SK-N-SH treated with all-trans-retinoic acid at 6 μM for 48 hours (cell line): ENCODE results near the gene KNDC1.

Experiments used
- ATAC-seq: fragments of 200-7000 bp; cut with Tn5 transposase; 3 replicates; pipeline ENCODE4 v1.9.1; 2020; ENCODE audit warnings: mild to moderate bottlenecking, moderate library complexity
- ARNTL ChIP-seq: fragments of 450-650 bp; formaldehyde crosslinking; IDR thresholded peaks from 2 replicates; pipeline ENCODE4 v1.5.0; 2020; ENCODE audit warnings: low read depth, mild to moderate bottlenecking, moderate library complexity, borderline replicate concordance
- BACH2 ChIP-seq: fragments of 250-450 bp; sonication (Bioruptor Pico); IDR thresholded peaks from 2 replicates; pipeline ENCODE4 v1.9.0; 2021; ENCODE audit warnings: mild to moderate bottlenecking, borderline replicate concordance
- CREB5 ChIP-seq: fragments of 250-450 bp; sonication (Bioruptor Pico); IDR thresholded peaks from 2 replicates; pipeline ENCODE4 v1.5.1; 2020; ENCODE audit warnings: low read depth, mild to moderate bottlenecking, moderate library complexity
- CSDC2 ChIP-seq: fragments of 250-450 bp; sonication (Bioruptor Pico); IDR thresholded peaks from 2 replicates; pipeline ENCODE4 v1.5.0; 2020; ENCODE audit warnings: mild to moderate bottlenecking, moderate library complexity
- CSRNP3 ChIP-seq: fragments of 250-450 bp; sonication (Bioruptor Pico); IDR thresholded peaks from 2 replicates; pipeline ENCODE4 v1.5.1; 2021; ENCODE audit warnings: mild to moderate bottlenecking, moderate library complexity
- ESRRG ChIP-seq: fragments of 250-450 bp; sonication (Bioruptor Pico); IDR thresholded peaks from 2 replicates; pipeline ENCODE4 v1.6.1; 2021; ENCODE audit warnings: mild to moderate bottlenecking
- GLIS3 ChIP-seq: fragments of 250-450 bp; sonication (Bioruptor Pico); IDR thresholded peaks from 2 replicates; pipeline ENCODE4 v1.5.0; 2020; ENCODE audit warnings: mild to moderate bottlenecking, moderate library complexity
- ISL1 ChIP-seq: fragments of 250-450 bp; sonication (Bioruptor Pico); IDR thresholded peaks from 2 replicates; pipeline ENCODE4 v2.1.2; 2022; ENCODE audit warnings: mild to moderate bottlenecking, moderate library complexity
- PATZ1 ChIP-seq: fragments of 250-450 bp; sonication (Bioruptor Pico); IDR thresholded peaks from 2 replicates; pipeline ENCODE4 v1.8.0; 2020; ENCODE audit warnings: mild to moderate bottlenecking, moderate library complexity, borderline replicate concordance
- POU6F1 ChIP-seq: fragments of 250-450 bp; sonication (Bioruptor Pico); IDR thresholded peaks from 2 replicates; pipeline ENCODE4 v1.8.0; 2021; ENCODE audit warnings: low read depth, mild to moderate bottlenecking, moderate library complexity, borderline replicate concordance
- PPARA ChIP-seq: fragments of 250-450 bp; sonication (Bioruptor Pico); IDR thresholded peaks from 2 replicates; pipeline ENCODE4 v1.5.0; 2020; ENCODE audit warnings: mild to moderate bottlenecking, borderline replicate concordance
- RARB ChIP-seq: fragments of 250-450 bp; sonication (Bioruptor Pico); IDR thresholded peaks from 2 replicates; pipeline ENCODE4 v1.8.0; 2021; ENCODE audit warnings: mild to moderate bottlenecking, moderate library complexity
- SNAI2 ChIP-seq: fragments of 250-450 bp; sonication (Bioruptor Pico); IDR thresholded peaks from 2 replicates; pipeline ENCODE4 v1.5.0; 2020; ENCODE audit warnings: mild to moderate bottlenecking, moderate library complexity
- TCF4 ChIP-seq: fragments of 250-450 bp; sonication (Bioruptor Pico); IDR thresholded peaks from 2 replicates; pipeline ENCODE4 v1.8.0; 2021; ENCODE audit warnings: mild to moderate bottlenecking, moderate library complexity, borderline replicate concordance
- TOX ChIP-seq: fragments of 250-450 bp; sonication (Bioruptor Pico); IDR thresholded peaks from 2 replicates; pipeline ENCODE4 v1.8.0; 2021; ENCODE audit warnings: mild to moderate bottlenecking, moderate library complexity, borderline replicate concordance
- TSHZ2 ChIP-seq: fragments of 250-450 bp; sonication (Bioruptor Pico); IDR thresholded peaks from 2 replicates; pipeline ENCODE4 v1.5.0; 2020; ENCODE audit warnings: mild to moderate bottlenecking, moderate library complexity
- ZC3H10 ChIP-seq: fragments of 250-450 bp; sonication (Bioruptor Pico); IDR thresholded peaks from 2 replicates; pipeline ENCODE4 v1.5.1; 2021; ENCODE audit warnings: mild to moderate bottlenecking, moderate library complexity
- ZNF70 ChIP-seq: fragments of 450-650 bp; formaldehyde crosslinking; IDR thresholded peaks from 2 replicates; pipeline ENCODE4 v1.5.0; 2020; ENCODE audit warnings: mild to moderate bottlenecking, moderate library complexity
- ZNF8 ChIP-seq: fragments of 450-650 bp; formaldehyde crosslinking; IDR thresholded peaks from 2 replicates; pipeline ENCODE4 v1.5.0; 2020; ENCODE audit warnings: mild to moderate bottlenecking, moderate library complexity

Gene KNDC1

GRCh38 chr10:133218891-133219290 is 58.9 kb downstream of the KNDC1 start:
- no peak for TF ChIP-seq PPARA (CRISPR knock-in tag)
- no peak for TF ChIP-seq CSDC2 (CRISPR knock-in tag)
- TF ChIP-seq PATZ1: no peak
- no peak for TF ChIP-seq CSRNP3 (CRISPR knock-in tag)
- no peak for TF ChIP-seq ISL1
- no peak for TF ChIP-seq TSHZ2
- TF ChIP-seq ZNF8 (CRISPR knock-in tag): no peak
- TF ChIP-seq ZC3H10: no peak
- TF ChIP-seq CREB5 (CRISPR knock-in tag): no peak
- TF ChIP-seq, all 23 proteins: peak for 0
- ATAC-seq: no peak

- TF ChIP-seq BACH2 (CRISPR knock-in tag) (no peak), RARB (CRISPR knock-in tag) (no peak), ZNF8 (CRISPR knock-in tag) (no peak), CSRNP3 (CRISPR knock-in tag) (no peak), SNAI2 (CRISPR knock-in tag) (no peak), ZNF70 (no peak), PATZ1 (no peak), POU6F1 (CRISPR knock-in tag) (no peak), TCF4 (no peak), GLIS3 (no peak), TOX (CRISPR knock-in tag) (no peak), ZC3H10 (no peak), TSHZ2 (no peak), CSDC2 (CRISPR knock-in tag) (no peak), CREB5 (CRISPR knock-in tag) (no peak), ARNTL (no peak), ESRRG (CRISPR knock-in tag) (no peak)
- ATAC-seq: no peak
Measured at GRCh38 chr10:133219782-133220181, 59.8 kb downstream of the KNDC1 start.
